ENCODE results near the gene PYY. TPM values are rescaled to one million over a fixed set of nuclear protein-coding genes. Genes with fewer than 3 reads are reported as not detected.
"Not testable (repeated sequence)": the region's sequence is repeated elsewhere in the genome, so short reads cannot be mapped to it uniquely, and the experiment has no call there.

PYY gene
- total RNA-seq, 1 donor from 2014 or later: not detected

DNA sequence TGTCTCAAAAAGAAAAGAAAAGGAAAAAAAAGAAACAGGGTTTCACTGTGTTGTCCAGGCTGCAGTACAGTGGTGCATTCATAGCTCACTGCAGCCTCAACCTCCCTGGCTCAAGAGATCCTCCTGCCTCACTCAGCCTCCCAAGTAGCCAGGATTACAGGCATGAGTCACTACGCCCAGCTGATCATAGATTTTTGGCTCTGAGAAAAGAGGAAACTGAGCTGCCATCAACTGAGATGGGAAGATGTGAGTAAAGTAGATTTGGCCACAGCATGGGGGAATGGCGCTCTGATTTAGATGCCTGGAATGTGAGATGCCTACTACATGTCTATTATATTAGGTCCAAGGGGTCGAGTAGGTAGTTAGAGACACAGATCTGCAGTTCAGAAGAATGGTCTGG is 44.8 kb upstream of the PYY start:
- Histone ChIP-seq H2AFZ (replicated peaks) (no peak overlapping the region), H3K27ac (no peak overlapping the region), H3K4me3 (no peak overlapping the region), H3K4me1 (peaks cover 4% of the 10 kb centered on the region), H3K36me3 (no peaks in the 10 kb centered on the region), H3F3A (ENCODE audit: low read depth) (peaks cover 7% of the 10 kb centered on the region), H3K79me2 (ENCODE audit: low read depth) (no peaks in the 10 kb centered on the region), H3K4me2 (no peak overlapping the region), H3K9me3 (ENCODE audit: low read depth) (no peaks in the 10 kb centered on the region), H4K20me1 (ENCODE audit: low read depth) (no peaks in the 10 kb centered on the region), H3K27me3 (peaks cover 34% of the 10 kb centered on the region), H3K9ac (no peak overlapping the region)
- H3K36me3 Mint-ChIP-seq: no peaks in the 10 kb centered on the region
- H3K27ac Mint-ChIP-seq: no peak overlapping the region
- no peak overlapping the region for H3K4me3 Mint-ChIP-seq
- DNase-seq (ENCODE audit: low spot score): no peak
- no peak for TF ChIP-seq CTCF (IDR thresholded peaks at IDR 0.05)
- no peak for TF ChIP-seq EZH2 (IDR thresholded peaks at IDR 0.05)
- TF ChIP-seq EZH2phosphoT487 (IDR thresholded peaks at IDR 0.05): no peak
- peaks cover 4% of the 10 kb centered on the region for H3K4me1 Mint-ChIP-seq
- no peaks in the 10 kb centered on the region for H3K9me3 Mint-ChIP-seq
- H3K27me3 Mint-ChIP-seq (ENCODE audit: insufficient read depth, low read depth): peaks cover 13% of the 10 kb centered on the region

- peaks cover 20% of the 10 kb centered on the region for H3K27me3 ChIP-seq
- not testable (repeated sequence) for H3K4me3 ChIP-seq; H3K27ac Mint-ChIP-seq; H3K4me1 ChIP-seq; H3K79me2 ChIP-seq (ENCODE audit: low read depth); H3K4me2 ChIP-seq; H3K4me1 Mint-ChIP-seq; H3K4me3 Mint-ChIP-seq; H3K9me3 ChIP-seq (ENCODE audit: low read depth); H4K20me1 ChIP-seq (ENCODE audit: low read depth); H3K9ac ChIP-seq; H3K36me3 ChIP-seq; H3K27ac ChIP-seq; H2AFZ ChIP-seq (replicated peaks); H3F3A ChIP-seq (ENCODE audit: low read depth); H3K9me3 Mint-ChIP-seq; H3K36me3 Mint-ChIP-seq; DNase-seq (ENCODE audit: low spot score)
- peaks cover 11% of the 10 kb centered on the region for H3K27me3 Mint-ChIP-seq (ENCODE audit: insufficient read depth, low read depth)
Observed at GRCh38 chr17:43997180-43997579, 43.4 kb upstream of the PYY start.

DNA sequence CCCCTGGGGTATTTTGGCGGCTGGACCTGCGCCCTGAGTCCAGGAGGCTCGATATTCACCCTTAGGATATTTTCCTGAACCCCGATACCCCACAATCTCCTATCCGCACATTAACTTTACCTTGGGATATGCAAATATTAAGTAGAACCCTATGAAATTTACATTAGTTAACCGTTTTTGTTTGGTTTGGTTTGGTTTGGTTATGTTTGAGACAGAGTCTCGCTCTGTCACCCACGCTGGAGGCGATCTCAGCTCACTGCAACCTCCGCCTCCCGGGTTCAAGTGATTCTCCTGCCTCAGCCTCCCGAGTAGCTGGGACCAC is 41.4 kb upstream of the PYY start:
- Histone ChIP-seq H3K36me3 (no peaks in the 10 kb centered on the region), H3K9me3 (ENCODE audit: low read depth) (no peaks in the 10 kb centered on the region), H4K20me1 (ENCODE audit: low read depth) (no peaks in the 10 kb centered on the region), H3K4me2 (peak overlapping the region; percentile 81), H3K27ac (no peak overlapping the region), H3K4me1 (peaks cover 4% of the 10 kb centered on the region), H3F3A (ENCODE audit: low read depth) (peaks cover 7% of the 10 kb centered on the region), H3K27me3 (peaks cover 20% of the 10 kb centered on the region), H3K79me2 (ENCODE audit: low read depth) (no peaks in the 10 kb centered on the region), H3K9ac (no peak overlapping the region), H3K4me3 (peak overlapping the region; percentile 50), H2AFZ (replicated peaks) (no peak overlapping the region)
- Mint-ChIP-seq H3K4me1 (peaks cover 4% of the 10 kb centered on the region), H3K36me3 (no peaks in the 10 kb centered on the region), H3K4me3 (peak overlapping the region; percentile 27), H3K27me3 (ENCODE audit: insufficient read depth, low read depth) (peaks cover 6% of the 10 kb centered on the region), H3K27ac (no peak overlapping the region), H3K9me3 (no peaks in the 10 kb centered on the region)
- TF ChIP-seq EZH2 (IDR thresholded peaks at IDR 0.05) (peak; percentile 23), EZH2phosphoT487 (IDR thresholded peaks at IDR 0.05) (no peak)
- no peak for DNase-seq (ENCODE audit: low spot score)

GRCh38 chr17:43994272-43995149 is 40.8 kb upstream of the PYY start:
- H3K9ac ChIP-seq: no peak overlapping the region
- no peaks in the 10 kb centered on the region for H4K20me1 ChIP-seq (ENCODE audit: low read depth)
- peak overlapping the region; percentile 81 for H3K4me2 ChIP-seq
- H3K27ac ChIP-seq: no peak overlapping the region
- peaks cover 4% of the 10 kb centered on the region for H3K4me1 ChIP-seq
- Mint-ChIP-seq H3K36me3 (no peaks in the 10 kb centered on the region), H3K4me1 (peaks cover 4% of the 10 kb centered on the region), H3K27me3 (ENCODE audit: insufficient read depth, low read depth) (peaks cover 6% of the 10 kb centered on the region), H3K9me3 (no peaks in the 10 kb centered on the region), H3K27ac (peak overlapping the region; percentile 21), H3K4me3 (peak overlapping the region; percentile 27)
- H3K36me3 ChIP-seq: no peaks in the 10 kb centered on the region
- peak overlapping the region; percentile 89 for H2AFZ ChIP-seq (replicated peaks)
- peaks cover 7% of the 10 kb centered on the region for H3F3A ChIP-seq (ENCODE audit: low read depth)
- TF ChIP-seq CTCF (IDR thresholded peaks at IDR 0.05) (peak; percentile 86), EZH2phosphoT487 (IDR thresholded peaks at IDR 0.05) (no peak), EZH2 (IDR thresholded peaks at IDR 0.05) (peak; percentile 41)
- DNase-seq (ENCODE audit: low spot score): peak; percentile 86
- no peaks in the 10 kb centered on the region for H3K79me2 ChIP-seq (ENCODE audit: low read depth)
- peak overlapping the region; percentile 50 for H3K4me3 ChIP-seq
- H3K9me3 ChIP-seq (ENCODE audit: low read depth): no peaks in the 10 kb centered on the region
- H3K27me3 ChIP-seq: peaks cover 20% of the 10 kb centered on the region

Measured in neural progenitor cell (in vitro differentiated cells).